ENCODE measurements around the gene CSTB.

Gene CSTB

GRCh38 chr21:43731476-43731875 lies 44.6 kb downstream of the CSTB start:
- TF ChIP-seq CTCF (conservative IDR thresholded peaks at IDR 0.05; ENCODE audit: control insufficient read depth, insufficient read depth, low read depth, low read length): no peak
- no peak for DNase-seq (ENCODE audit: low read depth)
- no peak overlapping the region for H3K4me3 ChIP-seq (ENCODE audit: control insufficient read depth, low read depth, low read length)

- DNase-seq (ENCODE audit: low read depth): peak; percentile 98
- TF ChIP-seq CTCF (conservative IDR thresholded peaks at IDR 0.05; ENCODE audit: control insufficient read depth, insufficient read depth, low read depth, low read length): no peak
- peak overlapping the region; percentile 52 for H3K4me3 ChIP-seq (ENCODE audit: control insufficient read depth, low read depth, low read length)
These were observed 47.4 kb downstream of the CSTB start for GRCh38 chr21:43728467-43729390.

- no peak for DNase-seq (ENCODE audit: low read depth)
- no peak for TF ChIP-seq CTCF (conservative IDR thresholded peaks at IDR 0.05; ENCODE audit: control insufficient read depth, insufficient read depth, low read depth, low read length)
- no peak overlapping the region for H3K4me3 ChIP-seq (ENCODE audit: control insufficient read depth, low read depth, low read length)
These were observed 48.0 kb downstream of the CSTB start for GRCh38 chr21:43728154-43728466.

GRCh38 chr21:43727519-43728153 lies 48.5 kb downstream of the CSTB start:
- no peak overlapping the region for H3K4me3 ChIP-seq (ENCODE audit: control insufficient read depth, low read depth, low read length)
- no peak for DNase-seq (ENCODE audit: low read depth)
- TF ChIP-seq CTCF (conservative IDR thresholded peaks at IDR 0.05; ENCODE audit: control insufficient read depth, insufficient read depth, low read depth, low read length): no peak

- TF ChIP-seq CTCF (conservative IDR thresholded peaks at IDR 0.05; ENCODE audit: control insufficient read depth, insufficient read depth, low read depth, low read length): no peak
- DNase-seq (ENCODE audit: low read depth): no peak
- no peak overlapping the region for H3K4me3 ChIP-seq (ENCODE audit: control insufficient read depth, low read depth, low read length)
These were observed 49.2 kb downstream of the CSTB start for GRCh38 chr21:43726686-43727518.
